HL-60 (cell line): ENCODE results near the gene OPA1.
A peak's percentile ranks its signal among the peaks of the same experiment; 100 is the strongest.

Source experiments
- DNase-seq, 2 experiments: peaks; one replicate each; pipeline ENCODE4 v3.0.0-alpha.2; 2010 to 2020; ENCODE audit warnings: low read depth in 1 of 2, low spot score in 1 of 2
- H3K27ac ChIP-seq: fragments of 250-450 bp; sonication (Bioruptor Pico); replicated peaks from 2 replicates; pipeline ENCODE4 v1.5.1; 2020; ENCODE audit warnings: mild to moderate bottlenecking, moderate library complexity
- H3K27me3 ChIP-seq: fragments of 250-450 bp; sonication (Bioruptor Pico); 2 replicates; pipeline ENCODE4 v1.5.1; 2021; ENCODE audit warnings: mild to moderate bottlenecking, moderate library complexity; ENCODE audit not compliant: insufficient read depth, poor library complexity, severe bottlenecking
- H3K4me3 ChIP-seq: replicated peaks from 2 replicates; pipeline ENCODE4 v1.5.1; 2011; ENCODE audit warnings: mild to moderate bottlenecking, control low read depth, low read length; ENCODE audit not compliant: insufficient read depth
- CTCF ChIP-seq: IDR thresholded peaks from one replicate; pipeline ENCODE4 v1.5.1; 2011; ENCODE audit warnings: low read length, control low read depth, inconsistent platforms; ENCODE audit not compliant: insufficient read depth
- GABPA ChIP-seq: IDR thresholded peaks from 2 replicates; pipeline ENCODE4 v1.6.1; 2012; ENCODE audit warnings: low read depth
- POLR2AphosphoS5 ChIP-seq: IDR thresholded peaks from 2 replicates; pipeline ENCODE4 v1.6.1; 2012; ENCODE audit warnings: low read depth
- REST ChIP-seq: IDR thresholded peaks from 2 replicates; pipeline ENCODE4 v1.6.1; 2012; ENCODE audit warnings: low read depth; ENCODE audit not compliant: insufficient replicate concordance
- SPI1 ChIP-seq: IDR thresholded peaks from 2 replicates; pipeline ENCODE4 v1.6.1; 2012; ENCODE audit warnings: low read depth, mild to moderate bottlenecking, borderline replicate concordance

The OPA1 gene

DNA sequence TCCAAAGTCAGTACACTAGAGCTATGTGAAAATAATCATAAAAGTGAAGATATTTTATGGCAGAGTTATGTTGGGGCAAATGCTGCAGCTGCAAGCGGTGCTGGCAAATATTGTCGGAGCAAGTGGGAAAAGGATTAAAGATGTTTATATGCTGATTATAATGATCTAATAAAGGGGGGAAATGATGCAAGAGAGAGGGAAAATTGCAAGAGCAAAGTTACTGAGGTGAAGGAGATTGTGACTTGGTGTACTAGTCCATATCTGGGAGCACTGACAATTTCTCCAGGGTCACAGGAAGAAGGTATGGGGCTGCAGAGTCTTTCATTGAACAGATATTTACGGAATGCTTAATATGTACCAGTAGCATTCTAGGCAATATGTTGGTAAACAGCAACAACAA is 45.8 kb downstream of the OPA1 start:
- Histone ChIP-seq H3K4me3 (no peak overlapping the region), H3K27me3 (no peaks in the 10 kb centered on the region), H3K27ac (no peak overlapping the region)
- TF ChIP-seq SPI1 (no peak), POLR2AphosphoS5 (no peak), REST (no peak), GABPA (no peak), CTCF (no peak)
- no peak for DNase-seq

DNA sequence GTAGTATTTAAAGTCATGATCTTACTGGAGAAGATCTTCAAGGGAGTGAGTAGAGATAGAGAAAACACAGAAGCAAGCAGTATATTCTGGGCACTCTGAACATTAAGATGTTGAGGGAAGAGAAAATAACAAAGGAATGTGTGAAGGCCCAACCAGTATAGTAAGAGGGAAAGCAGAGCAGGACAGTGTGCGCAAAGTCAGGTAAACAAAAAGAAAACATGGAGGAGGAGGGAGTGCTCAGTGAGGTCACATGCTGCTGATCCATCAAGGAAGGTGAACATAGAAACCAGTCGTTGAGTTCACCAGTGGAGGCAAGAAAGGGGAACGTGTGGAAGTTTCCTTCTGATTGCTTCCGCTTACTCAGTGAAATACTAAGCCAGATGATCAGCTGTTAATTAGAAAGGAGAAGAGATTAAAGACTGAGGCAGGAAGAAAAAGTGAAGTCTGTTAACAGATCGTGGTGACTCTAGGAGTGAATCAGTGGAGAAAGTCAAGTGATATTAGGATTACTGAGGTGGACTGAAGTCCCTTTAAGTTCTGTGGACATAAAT is 47.2 kb downstream of the OPA1 start:
- Histone ChIP-seq H3K27ac (no peak overlapping the region), H3K4me3 (no peak overlapping the region), H3K27me3 (no peaks in the 10 kb centered on the region)
- DNase-seq, result peak; percentile 12 to 22
- TF ChIP-seq CTCF, result no peak
- TF ChIP-seq GABPA, result no peak
- no peak for TF ChIP-seq REST
- TF ChIP-seq SPI1, result no peak
- TF ChIP-seq POLR2AphosphoS5, result no peak

DNA sequence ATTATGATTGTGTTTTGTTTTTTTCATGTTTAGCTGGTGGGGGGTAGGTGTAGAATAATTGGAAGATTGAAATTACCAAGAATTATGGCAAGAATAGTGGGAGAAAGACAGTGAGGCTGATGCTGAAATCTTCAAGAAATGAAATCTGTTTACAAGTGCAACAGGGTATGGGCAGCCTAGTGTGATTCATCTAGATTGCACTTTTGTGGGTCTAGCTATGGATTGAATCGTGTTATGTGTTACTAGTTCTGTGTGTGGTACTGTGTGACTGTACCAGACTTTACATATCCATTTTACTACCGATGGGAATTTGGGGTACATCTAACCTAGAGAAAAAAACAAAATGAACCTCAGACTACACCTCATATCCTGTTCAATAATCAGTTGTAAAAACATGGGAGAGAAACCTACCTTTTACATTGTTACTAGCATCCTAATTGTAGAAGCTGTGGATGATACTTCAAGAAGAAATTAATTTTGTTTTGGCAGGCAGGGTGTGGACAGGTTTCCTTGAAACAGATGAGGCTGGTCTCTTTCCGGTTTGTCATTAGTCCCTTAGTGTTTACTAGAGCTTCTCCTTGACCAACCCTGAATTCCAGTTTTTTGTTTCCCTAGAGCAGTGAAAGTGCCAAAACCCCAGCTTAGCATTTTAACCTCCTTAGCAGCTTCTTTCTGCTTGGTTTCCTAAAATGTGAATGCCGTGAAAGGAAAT is 47.9 kb downstream of the OPA1 start:
- no peaks in the 10 kb centered on the region for H3K27me3 ChIP-seq
- no peak for DNase-seq
- no peak overlapping the region for H3K27ac ChIP-seq
- H3K4me3 ChIP-seq, result no peak overlapping the region
- no peak for TF ChIP-seq GABPA

GRCh38 chr3:193641440-193641775 is 48.4 kb downstream of the OPA1 start:
- no peaks in the 10 kb centered on the region for H3K27me3 ChIP-seq
- H3K4me3 ChIP-seq, result no peak overlapping the region
- TF ChIP-seq REST, result no peak
- TF ChIP-seq CTCF, result no peak
- TF ChIP-seq SPI1, result no peak
- no peak for TF ChIP-seq POLR2AphosphoS5
- TF ChIP-seq GABPA, result no peak
- no peak for DNase-seq
- no peak overlapping the region for H3K27ac ChIP-seq
